NT2/D1 (cell line): Measurements from ENCODE around the gene DNALI1.

Experiments used
- SUZ12 ChIP-seq: IDR thresholded peaks from 2 replicates; pipeline ENCODE4 v1.6.1; 2011; ENCODE audit not compliant: insufficient read length, insufficient read depth; ENCODE audit errors: extremely low read depth
- ZNF274 ChIP-seq: IDR thresholded peaks from 2 replicates; pipeline ENCODE4 v1.6.1; 2011; ENCODE audit warnings: mild to moderate bottlenecking, low read depth, low read length

- TF ChIP-seq ZNF274 (no peak), SUZ12 (no peak)
Observed at GRCh38 chr1:37567023-37567422, 10.3 kb downstream of the DNALI1 start.
